BLaER1 (cell line): ENCODE results near the gene CTXN3.

ENCODE experiments used
- H3K27ac ChIP-seq: shearing (Covaris generic); formaldehyde crosslinking; 2 replicates; pipeline ENCODE4 v1.8.1; 2022
- H3K27me3 ChIP-seq: shearing (Covaris generic); formaldehyde crosslinking; 2 replicates; pipeline ENCODE4 v1.8.1; 2022
- H3K36me3 ChIP-seq: shearing (Covaris generic); formaldehyde crosslinking; 2 replicates; pipeline ENCODE4 v1.8.1; 2022
- H3K4me1 ChIP-seq: shearing (Covaris generic); formaldehyde crosslinking; 2 replicates; pipeline ENCODE4 v1.8.1; 2022
- H3K4me2 ChIP-seq: shearing (Covaris generic); formaldehyde crosslinking; 2 replicates; pipeline ENCODE4 v1.8.1; 2022
- H3K4me3 ChIP-seq: shearing (Covaris generic); formaldehyde crosslinking; 2 replicates; pipeline ENCODE4 v1.8.1; 2022
- H3K9ac ChIP-seq: shearing (Covaris generic); formaldehyde crosslinking; 2 replicates; pipeline ENCODE4 v1.8.1; 2022
- H3K9me3 ChIP-seq: shearing (Covaris generic); formaldehyde crosslinking; 2 replicates; pipeline ENCODE4 v1.8.1; 2022
- H4K20me1 ChIP-seq: shearing (Covaris generic); formaldehyde crosslinking; 2 replicates; pipeline ENCODE4 v1.8.1; 2022
- Cebpa-rat ChIP-seq: shearing (Covaris generic); IDR thresholded peaks from 2 replicates; pipeline ENCODE4 v1.8.1; 2022

Gene CTXN3

GRCh38 chr5:127612441-127613141 lies 36.3 kb upstream of the CTXN3 start:
- Histone ChIP-seq H3K36me3 (no peaks in the 10 kb centered on the region), H3K27me3 (no peaks in the 10 kb centered on the region), H3K9me3 (no peaks in the 10 kb centered on the region), H4K20me1 (no peaks in the 10 kb centered on the region), H3K4me1 (0 out of 2 replicates have a peak, but pooled peaks cover 6% of the 10 kb centered on the region), H3K4me3 (no peak overlapping the region), H3K27ac (no peak overlapping the region), H3K4me2 (no peak overlapping the region), H3K9ac (no peak overlapping the region)
- TF ChIP-seq Cebpa-rat, result no peak

- Histone ChIP-seq H3K36me3 (no peaks in the 10 kb centered on the region), H3K4me1 (no peaks in the 10 kb centered on the region), H3K9me3 (no peaks in the 10 kb centered on the region), H3K27ac (no peak overlapping the region), H3K4me3 (no peak overlapping the region), H3K4me2 (no peak overlapping the region), H3K9ac (no peak overlapping the region), H4K20me1 (no peaks in the 10 kb centered on the region), H3K27me3 (no peaks in the 10 kb centered on the region)
- TF ChIP-seq Cebpa-rat, result no peak
Observed at GRCh38 chr5:127615916-127616315, 33.0 kb upstream of the CTXN3 start.

- no peaks in the 10 kb centered on the region for H4K20me1 ChIP-seq
- H3K9ac ChIP-seq, result no peak overlapping the region
- no peaks in the 10 kb centered on the region for H3K27me3 ChIP-seq
- no peak overlapping the region for H3K27ac ChIP-seq
- no peaks in the 10 kb centered on the region for H3K36me3 ChIP-seq
- no peaks in the 10 kb centered on the region for H3K9me3 ChIP-seq
- no peaks in the 10 kb centered on the region for H3K4me1 ChIP-seq
- TF ChIP-seq Cebpa-rat, result no peak
- H3K4me2 ChIP-seq, result no peak overlapping the region
- H3K4me3 ChIP-seq, result no peak overlapping the region
Observed at GRCh38 chr5:127619908-127620479, 28.9 kb upstream of the CTXN3 start.

- H3K27me3 ChIP-seq, result no peaks in the 10 kb centered on the region
- no peak overlapping the region for H3K27ac ChIP-seq
- no peaks in the 10 kb centered on the region for H3K9me3 ChIP-seq
- H3K36me3 ChIP-seq, result no peaks in the 10 kb centered on the region
- H3K9ac ChIP-seq, result no peak overlapping the region
- no peaks in the 10 kb centered on the region for H3K4me1 ChIP-seq
- H3K4me2 ChIP-seq, result no peak overlapping the region
- no peaks in the 10 kb centered on the region for H4K20me1 ChIP-seq
- no peak for TF ChIP-seq Cebpa-rat
- H3K4me3 ChIP-seq, result no peak overlapping the region
Observed at GRCh38 chr5:127621601-127622325, 27.1 kb upstream of the CTXN3 start.

GRCh38 chr5:127634007-127634406 lies 14.9 kb upstream of the CTXN3 start:
- no peaks in the 10 kb centered on the region for H3K9me3 ChIP-seq
- TF ChIP-seq Cebpa-rat, result no peak
- H3K36me3 ChIP-seq, result no peaks in the 10 kb centered on the region
- H3K27ac ChIP-seq, result no peak overlapping the region
- no peaks in the 10 kb centered on the region for H3K4me1 ChIP-seq
- H4K20me1 ChIP-seq, result no peaks in the 10 kb centered on the region
- H3K9ac ChIP-seq, result no peak overlapping the region
- no peaks in the 10 kb centered on the region for H3K27me3 ChIP-seq
- H3K4me3 ChIP-seq, result no peak overlapping the region
- H3K4me2 ChIP-seq, result no peak overlapping the region

- Histone ChIP-seq H3K4me3 (no peak overlapping the region), H4K20me1 (no peaks in the 10 kb centered on the region), H3K27me3 (no peaks in the 10 kb centered on the region), H3K4me2 (no peak overlapping the region), H3K36me3 (no peaks in the 10 kb centered on the region), H3K27ac (no peak overlapping the region), H3K9ac (no peak overlapping the region), H3K9me3 (no peaks in the 10 kb centered on the region), H3K4me1 (no peaks in the 10 kb centered on the region)
- TF ChIP-seq Cebpa-rat, result no peak
Observed at GRCh38 chr5:127639828-127640227, 9.1 kb upstream of the CTXN3 start.

- no peaks in the 10 kb centered on the region for H3K4me1 ChIP-seq
- no peaks in the 10 kb centered on the region for H3K36me3 ChIP-seq
- no peak overlapping the region for H3K4me2 ChIP-seq
- no peak for TF ChIP-seq Cebpa-rat
- H3K9ac ChIP-seq, result no peak overlapping the region
- H3K27ac ChIP-seq, result no peak overlapping the region
- H3K4me3 ChIP-seq, result no peak overlapping the region
- H3K9me3 ChIP-seq, result no peaks in the 10 kb centered on the region
- no peaks in the 10 kb centered on the region for H3K27me3 ChIP-seq
- H4K20me1 ChIP-seq, result no peaks in the 10 kb centered on the region
Observed at GRCh38 chr5:127642949-127643348, 5.9 kb upstream of the CTXN3 start.

- H3K4me2 ChIP-seq, result no peak overlapping the region
- no peak overlapping the region for H3K27ac ChIP-seq
- no peaks in the 10 kb centered on the region for H3K36me3 ChIP-seq
- no peaks in the 10 kb centered on the region for H3K27me3 ChIP-seq
- H3K9ac ChIP-seq, result no peak overlapping the region
- no peak overlapping the region for H3K4me3 ChIP-seq
- H3K9me3 ChIP-seq, result no peaks in the 10 kb centered on the region
- no peaks in the 10 kb centered on the region for H4K20me1 ChIP-seq
- no peak for TF ChIP-seq Cebpa-rat
- no peaks in the 10 kb centered on the region for H3K4me1 ChIP-seq
Observed at GRCh38 chr5:127643607-127644006, 5.3 kb upstream of the CTXN3 start.

GRCh38 chr5:127645300-127645726 lies 3.6 kb upstream of the CTXN3 start:
- Histone ChIP-seq H3K4me1 (no peaks in the 10 kb centered on the region), H3K4me3 (no peak overlapping the region), H3K9ac (no peak overlapping the region), H4K20me1 (no peaks in the 10 kb centered on the region), H3K9me3 (no peaks in the 10 kb centered on the region), H3K4me2 (no peak overlapping the region), H3K27ac (no peak overlapping the region), H3K36me3 (no peaks in the 10 kb centered on the region), H3K27me3 (no peaks in the 10 kb centered on the region)
- TF ChIP-seq Cebpa-rat, result no peak

- H4K20me1 ChIP-seq, result no peaks in the 10 kb centered on the region
- no peak overlapping the region for H3K9ac ChIP-seq
- H3K9me3 ChIP-seq, result no peaks in the 10 kb centered on the region
- H3K4me3 ChIP-seq, result no peak overlapping the region
- H3K27ac ChIP-seq, result no peak overlapping the region
- H3K27me3 ChIP-seq, result no peaks in the 10 kb centered on the region
- TF ChIP-seq Cebpa-rat, result no peak
- H3K4me1 ChIP-seq, result no peaks in the 10 kb centered on the region
- H3K4me2 ChIP-seq, result no peak overlapping the region
- no peaks in the 10 kb centered on the region for H3K36me3 ChIP-seq
Observed at GRCh38 chr5:127647361-127647958, 1.4 kb upstream of the CTXN3 start.
